ENCODE measurements around the gene ACKR2.

GRCh38 chr3:42892807-42893206, 83.6 kb downstream of the ACKR2 start:
- TF ChIP-seq, protein P1, sequence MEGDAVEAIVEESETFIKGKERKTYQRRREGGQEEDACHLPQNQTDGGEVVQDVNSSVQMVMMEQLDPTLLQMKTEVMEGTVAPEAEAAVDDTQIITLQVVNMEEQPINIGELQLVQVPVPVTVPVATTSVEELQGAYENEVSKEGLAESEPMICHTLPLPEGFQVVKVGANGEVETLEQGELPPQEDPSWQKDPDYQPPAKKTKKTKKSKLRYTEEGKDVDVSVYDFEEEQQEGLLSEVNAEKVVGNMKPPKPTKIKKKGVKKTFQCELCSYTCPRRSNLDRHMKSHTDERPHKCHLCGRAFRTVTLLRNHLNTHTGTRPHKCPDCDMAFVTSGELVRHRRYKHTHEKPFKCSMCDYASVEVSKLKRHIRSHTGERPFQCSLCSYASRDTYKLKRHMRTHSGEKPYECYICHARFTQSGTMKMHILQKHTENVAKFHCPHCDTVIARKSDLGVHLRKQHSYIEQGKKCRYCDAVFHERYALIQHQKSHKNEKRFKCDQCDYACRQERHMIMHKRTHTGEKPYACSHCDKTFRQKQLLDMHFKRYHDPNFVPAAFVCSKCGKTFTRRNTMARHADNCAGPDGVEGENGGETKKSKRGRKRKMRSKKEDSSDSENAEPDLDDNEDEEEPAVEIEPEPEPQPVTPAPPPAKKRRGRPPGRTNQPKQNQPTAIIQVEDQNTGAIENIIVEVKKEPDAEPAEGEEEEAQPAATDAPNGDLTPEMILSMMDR (IDR thresholded peaks at IDR 0.05): no peak
- TF ChIP-seq POLR2AphosphoS5 (IDR thresholded peaks at IDR 0.05): no peak
- no peak for TF ChIP-seq POLR2A (IDR thresholded peaks at IDR 0.05)

All from prostate gland (tissue), 2 donors.